ENCODE results near the gene CCDC197.

The CCDC197 gene

DNA sequence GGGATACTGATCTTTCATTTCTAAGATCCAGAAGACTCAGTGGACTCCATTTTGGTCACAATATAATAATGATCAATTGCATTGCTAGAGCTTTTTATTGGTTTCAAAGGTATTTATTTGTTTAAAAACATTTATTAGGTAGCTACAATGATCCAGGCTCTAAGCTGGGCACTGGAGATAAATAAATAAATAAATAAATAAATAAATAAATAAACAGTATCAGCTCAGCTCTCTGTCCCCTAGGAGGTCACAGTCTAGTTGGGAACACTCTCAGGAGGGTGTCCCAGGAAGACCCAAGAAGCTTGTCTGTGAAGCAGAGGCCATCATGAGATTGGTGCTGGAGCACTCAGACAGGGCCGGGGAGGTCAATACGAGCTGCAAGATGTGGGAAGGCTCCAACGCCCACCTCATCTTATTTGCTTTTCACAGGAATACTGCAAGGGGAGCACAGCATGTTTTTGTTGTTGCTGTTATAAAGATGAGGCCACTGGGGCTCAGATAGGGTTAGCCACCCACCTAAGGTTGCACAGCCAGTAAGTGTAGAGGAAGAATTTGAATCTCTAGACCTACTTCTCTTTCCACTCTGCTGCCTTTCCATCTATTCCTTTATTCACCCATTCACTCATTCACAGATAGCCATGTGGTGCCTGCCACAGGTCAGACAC lies 36.2 kb upstream of the CCDC197 start (continued):
- TF ChIP-seq ZSCAN16 (tag by site-specific recombination; IDR thresholded peaks at IDR 0.05), result no peak
- TF ChIP-seq EGR2 (tag by site-specific recombination; IDR thresholded peaks at IDR 0.05; ENCODE audit: low read depth), result peak; percentile 31; the same call in 1 of the 2 replicates
- TF ChIP-seq GLI2 (tag by site-specific recombination; IDR thresholded peaks at IDR 0.05; ENCODE audit: borderline replicate concordance, low read depth), result peak; percentile 33; the same call in 1 of the 2 replicates
- TF ChIP-seq ZNF335 (tag by site-specific recombination; conservative IDR thresholded peaks at IDR 0.05), result no peak
- peak; percentile 89; the same call in 1 of the 2 replicates for TF ChIP-seq ZNF394 (tag by site-specific recombination; IDR thresholded peaks at IDR 0.05; ENCODE audit: borderline replicate concordance)
- no peak for TF ChIP-seq KLF9 (tag by site-specific recombination; IDR thresholded peaks at IDR 0.05; ENCODE audit: low read depth)
- TF ChIP-seq ZNF560 (tag by site-specific recombination; IDR thresholded peaks at IDR 0.05; ENCODE audit: borderline replicate concordance), result no peak
- TF ChIP-seq ZNF660 (tag by site-specific recombination; IDR thresholded peaks at IDR 0.05), result no peak
- TF ChIP-seq SCRT2 (tag by site-specific recombination; IDR thresholded peaks at IDR 0.05), result no peak
- TF ChIP-seq ZNF555 (tag by site-specific recombination; conservative IDR thresholded peaks at IDR 0.05), result peak; percentile 55
- peak; percentile 44; the same call in 1 of the 2 replicates for TF ChIP-seq ZNF433 (tag by site-specific recombination; IDR thresholded peaks at IDR 0.05; ENCODE audit: low read depth)
- no peak for TF ChIP-seq ZBTB7A (tag by site-specific recombination; IDR thresholded peaks at IDR 0.05; ENCODE audit: low read depth)

DNA sequence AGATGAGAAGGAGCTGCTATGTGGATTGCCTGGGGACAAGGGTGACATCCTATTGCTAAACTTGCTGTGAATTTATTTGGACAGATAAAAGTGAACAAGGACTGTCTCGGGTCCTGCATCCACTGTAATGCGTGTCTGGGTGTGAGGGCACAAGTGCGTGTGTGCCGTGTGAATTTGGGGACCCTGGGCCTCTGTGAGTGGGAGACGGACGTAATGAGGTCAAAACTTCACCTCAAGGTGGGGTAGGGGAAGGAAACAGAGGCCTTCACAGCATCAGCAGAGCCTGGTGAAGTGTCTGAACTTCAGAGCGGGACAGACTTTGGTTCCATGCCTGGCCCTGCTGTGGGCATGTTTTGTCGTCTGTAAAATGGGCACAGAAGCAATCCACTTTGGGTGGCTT lies 35.5 kb upstream of the CCDC197 start:
- H3K27ac ChIP-seq (ENCODE audit: extremely low read depth, low read depth, low read length), result no peak overlapping the region
- CTCF ChIA-PET, result interaction anchor here (0.5 to 0.6 kb wide), 2 partner anchors 175 kb away, joined by 3 read pairs; no protein-coding TSS in a partner anchor

More for the DNA sequence above, 35.5 kb upstream of the CCDC197 start:
- TF ChIP-seq ZNF133 (tag by site-specific recombination; IDR thresholded peaks at IDR 0.05), result no peak
- no peak for TF ChIP-seq ZNF184 (tag by site-specific recombination; IDR thresholded peaks at IDR 0.05)
- TF ChIP-seq ZBTB1 (tag by site-specific recombination; IDR thresholded peaks at IDR 0.05), result no peak
- TF ChIP-seq, protein P1, sequence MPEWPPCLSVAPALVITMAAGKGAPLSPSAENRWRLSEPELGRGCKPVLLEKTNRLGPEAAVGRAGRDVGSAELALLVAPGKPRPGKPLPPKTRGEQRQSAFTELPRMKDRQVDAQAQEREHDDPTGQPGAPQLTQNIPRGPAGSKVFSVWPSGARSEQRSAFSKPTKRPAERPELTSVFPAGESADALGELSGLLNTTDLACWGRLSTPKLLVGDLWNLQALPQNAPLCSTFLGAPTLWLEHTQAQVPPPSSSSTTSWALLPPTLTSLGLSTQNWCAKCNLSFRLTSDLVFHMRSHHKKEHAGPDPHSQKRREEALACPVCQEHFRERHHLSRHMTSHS (tag by site-specific recombination; IDR thresholded peaks at IDR 0.05), result no peak
- no peak for TF ChIP-seq ZSCAN16 (tag by site-specific recombination; IDR thresholded peaks at IDR 0.05)
- TF ChIP-seq, protein P2, sequence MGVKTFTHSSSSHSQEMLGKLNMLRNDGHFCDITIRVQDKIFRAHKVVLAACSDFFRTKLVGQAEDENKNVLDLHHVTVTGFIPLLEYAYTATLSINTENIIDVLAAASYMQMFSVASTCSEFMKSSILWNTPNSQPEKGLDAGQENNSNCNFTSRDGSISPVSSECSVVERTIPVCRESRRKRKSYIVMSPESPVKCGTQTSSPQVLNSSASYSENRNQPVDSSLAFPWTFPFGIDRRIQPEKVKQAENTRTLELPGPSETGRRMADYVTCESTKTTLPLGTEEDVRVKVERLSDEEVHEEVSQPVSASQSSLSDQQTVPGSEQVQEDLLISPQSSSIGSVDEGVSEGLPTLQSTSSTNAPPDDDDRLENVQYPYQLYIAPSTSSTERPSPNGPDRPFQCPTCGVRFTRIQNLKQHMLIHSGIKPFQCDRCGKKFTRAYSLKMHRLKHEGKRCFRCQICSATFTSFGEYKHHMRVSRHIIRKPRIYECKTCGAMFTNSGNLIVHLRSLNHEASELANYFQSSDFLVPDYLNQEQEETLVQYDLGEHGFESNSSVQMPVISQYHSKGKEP (tag by site-specific recombination; IDR thresholded peaks at IDR 0.05), result no peak
- TF ChIP-seq ZNF658 (tag by site-specific recombination; IDR thresholded peaks at IDR 0.05), result no peak
- no peak for TF ChIP-seq HOXD13 (CRISPR knock-in tag; IDR thresholded peaks at IDR 0.05; ENCODE audit: borderline replicate concordance)
- TF ChIP-seq SETDB1 (IDR thresholded peaks at IDR 0.05; ENCODE audit: insufficient read length, low read length), result no peak
- no peak for TF ChIP-seq ZBTB20 (tag by site-specific recombination; IDR thresholded peaks at IDR 0.05)
- TF ChIP-seq ZNF830 (tag by site-specific recombination; IDR thresholded peaks at IDR 0.05; ENCODE audit: low read depth), result no peak
- no peak for TF ChIP-seq ZNF558 (tag by site-specific recombination; IDR thresholded peaks at IDR 0.05)
- TF ChIP-seq ZNF335 (tag by site-specific recombination; conservative IDR thresholded peaks at IDR 0.05), result no peak
- TF ChIP-seq ZNF426 (tag by site-specific recombination; IDR thresholded peaks at IDR 0.05), result no peak
- TF ChIP-seq KLF10 (tag by site-specific recombination; IDR thresholded peaks at IDR 0.05), result no peak
- no peak for TF ChIP-seq SCRT1 (tag by site-specific recombination; IDR thresholded peaks at IDR 0.05; ENCODE audit: borderline replicate concordance)
- no peak for TF ChIP-seq ZNF121 (tag by site-specific recombination; IDR thresholded peaks at IDR 0.05)
- TF ChIP-seq, protein P3, sequence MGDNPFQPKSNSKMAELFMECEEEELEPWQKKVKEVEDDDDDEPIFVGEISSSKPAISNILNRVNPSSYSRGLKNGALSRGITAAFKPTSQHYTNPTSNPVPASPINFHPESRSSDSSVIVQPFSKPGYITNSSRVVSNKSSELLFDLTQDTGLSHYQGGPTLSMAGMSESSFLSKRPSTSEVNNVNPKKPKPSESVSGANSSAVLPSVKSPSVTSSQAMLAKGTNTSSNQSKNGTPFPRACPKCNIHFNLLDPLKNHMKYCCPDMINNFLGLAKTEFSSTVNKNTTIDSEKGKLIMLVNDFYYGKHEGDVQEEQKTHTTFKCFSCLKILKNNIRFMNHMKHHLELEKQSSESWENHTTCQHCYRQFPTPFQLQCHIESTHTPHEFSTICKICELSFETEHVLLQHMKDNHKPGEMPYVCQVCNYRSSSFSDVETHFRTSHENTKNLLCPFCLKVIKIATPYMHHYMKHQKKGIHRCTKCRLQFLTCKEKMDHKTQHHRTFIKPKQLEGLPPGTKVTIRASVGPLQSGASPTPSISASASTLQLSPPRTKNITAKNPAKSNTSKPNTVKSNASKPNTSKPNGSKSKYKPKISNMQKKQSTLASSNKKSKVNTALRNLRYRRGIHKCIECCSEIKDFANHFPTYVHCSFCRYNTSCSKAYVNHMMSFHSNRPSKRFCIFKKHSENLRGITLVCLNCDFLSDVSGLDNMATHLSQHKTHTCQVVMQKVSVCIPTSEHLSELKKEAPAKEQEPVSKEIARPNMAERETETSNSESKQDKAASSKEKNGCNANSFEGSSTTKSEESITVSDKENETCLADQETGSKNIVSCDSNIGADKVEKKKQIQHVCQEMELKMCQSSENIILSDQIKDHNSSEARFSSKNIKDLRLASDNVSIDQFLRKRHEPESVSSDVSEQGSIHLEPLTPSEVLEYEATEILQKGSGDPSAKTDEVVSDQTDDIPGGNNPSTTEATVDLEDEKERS (tag by site-specific recombination; IDR thresholded peaks at IDR 0.05), result no peak
- Histone ChIP-seq H3K4me3 (ENCODE audit: low read depth, low read length) (no peak overlapping the region), H3K4me1 (ENCODE audit: control insufficient read depth, insufficient read depth, low read length) (peaks cover 10% of the 10 kb centered on the region), H3K9me3 (ENCODE audit: control insufficient read depth, insufficient read depth, low read depth, low read length) (no peaks in the 10 kb centered on the region), H3K36me3 (ENCODE audit: control insufficient read depth in 2 of 2, insufficient read depth in 1 of 2, low read length in 2 of 2) (no peaks in the 10 kb centered on the region)
- POLR2A ChIA-PET, result no interaction called here
